Muscle layer of duodenum (tissue), 2 donors: ENCODE measurements around the gene PAMR1.
"Not testable (repeated sequence)": the region's sequence is repeated elsewhere in the genome, so short reads cannot be mapped to it uniquely, and the experiment has no call there.

Experiments
- H3K27ac ChIP-seq: one replicate; pipeline ENCODE4 v1.7.0; 2013; ENCODE audit warnings: mild to moderate bottlenecking, low read length
- H3K27me3 ChIP-seq: one replicate; pipeline ENCODE4 v1.7.0; 2013; ENCODE audit warnings: low read depth, mild to moderate bottlenecking, control low read depth, low read length
- H3K36me3 ChIP-seq, 2 donors: one replicate each; pipeline ENCODE4 v1.7.0; 2013; ENCODE audit warnings: low read length in 2 of 2, control low read depth in 1 of 2, mild to moderate bottlenecking in 1 of 2; ENCODE audit not compliant: insufficient read depth in 2 of 2, control insufficient read depth in 1 of 2
- H3K4me1 ChIP-seq, 2 donors: one replicate each; pipeline ENCODE4 v1.7.0; 2013; ENCODE audit warnings: low read length in 2 of 2, mild to moderate bottlenecking in 2 of 2, control low read depth in 1 of 2, moderate library complexity in 1 of 2; ENCODE audit not compliant: insufficient read depth in 2 of 2, control insufficient read depth in 1 of 2
- H3K4me3 ChIP-seq, 2 donors: one replicate each; pipeline ENCODE4 v1.7.0; 2013; ENCODE audit warnings: low read length in 2 of 2, low read depth in 1 of 2, mild to moderate bottlenecking in 1 of 2
- H3K9me3 ChIP-seq, 2 donors: one replicate each; pipeline ENCODE4 v1.7.0; 2013; ENCODE audit warnings: low read length in 2 of 2, control low read depth in 1 of 2, mild to moderate bottlenecking in 1 of 2; ENCODE audit not compliant: control insufficient read depth in 1 of 2
- donor health status: healthy.

PAMR1 gene

GRCh38 chr11:35522091-35522490, 3.3 kb downstream of the PAMR1 start:
- Histone ChIP-seq H3K27me3 (peaks cover 11% of the 10 kb centered on the region), H3K4me1 (peaks cover 0 to 12% of the 10 kb centered on the region in 2 donors)
- not testable (repeated sequence) for H3K9me3 ChIP-seq, H3K27ac ChIP-seq, H3K36me3 ChIP-seq, H3K4me3 ChIP-seq

DNA sequence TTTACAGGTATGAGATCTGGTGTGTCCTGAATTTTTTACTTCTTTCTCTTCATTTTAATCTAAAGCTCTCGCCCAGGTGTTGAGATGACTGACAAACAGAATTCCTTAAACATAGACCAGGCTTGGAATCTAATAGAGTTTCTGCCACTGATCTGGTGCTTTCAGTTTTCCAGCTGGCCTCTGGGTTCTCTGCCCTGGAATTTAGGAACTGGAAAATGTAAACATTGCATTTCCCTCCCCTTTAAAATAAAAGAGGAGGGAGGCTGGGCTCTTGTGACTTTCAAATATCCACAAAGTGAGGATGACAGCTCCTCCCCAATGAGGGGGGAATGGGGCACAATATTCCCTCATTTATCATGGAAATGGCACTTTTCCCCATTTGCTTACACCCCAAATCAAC, 5.0 kb downstream of the PAMR1 start:
- no peak overlapping the region for H3K4me3 ChIP-seq
- H3K27ac ChIP-seq, result no peak overlapping the region
- peaks cover 11% of the 10 kb centered on the region for H3K27me3 ChIP-seq

DNA sequence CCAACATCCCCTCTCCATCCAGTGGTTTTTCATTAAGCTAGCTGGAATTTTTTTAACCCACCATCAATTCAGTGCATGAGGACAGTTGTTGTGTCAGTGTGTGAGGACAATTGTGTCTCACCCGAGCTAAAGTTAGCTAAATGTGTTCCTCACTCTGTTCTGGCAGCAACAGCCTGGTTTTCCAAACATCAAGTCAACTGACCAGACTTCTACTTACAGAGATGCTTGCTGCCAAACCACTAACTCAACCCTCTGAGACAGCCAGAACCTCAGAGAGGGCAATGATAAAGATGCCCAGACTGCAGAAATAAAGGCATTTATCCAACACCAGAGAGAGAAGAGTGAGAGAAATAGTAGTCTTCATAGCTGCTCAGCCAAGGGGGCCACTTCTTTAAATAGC, 6.7 kb downstream of the PAMR1 start:
- Histone ChIP-seq H3K36me3 (no peaks in the 10 kb centered on the region), H3K27me3 (peaks cover 2% of the 10 kb centered on the region), H3K4me1 (peaks cover 0 to 9% of the 10 kb centered on the region in 2 donors), H3K4me3 (no peak overlapping the region), H3K9me3 (no peaks in the 10 kb centered on the region), H3K27ac (no peak overlapping the region)

More for the DNA sequence above, 5.0 kb downstream of the PAMR1 start:
- H3K9me3 ChIP-seq, result no peaks in the 10 kb centered on the region
- peaks cover 0 to 7% of the 10 kb centered on the region in 2 donors for H3K4me1 ChIP-seq
- no peaks in the 10 kb centered on the region for H3K36me3 ChIP-seq

DNA sequence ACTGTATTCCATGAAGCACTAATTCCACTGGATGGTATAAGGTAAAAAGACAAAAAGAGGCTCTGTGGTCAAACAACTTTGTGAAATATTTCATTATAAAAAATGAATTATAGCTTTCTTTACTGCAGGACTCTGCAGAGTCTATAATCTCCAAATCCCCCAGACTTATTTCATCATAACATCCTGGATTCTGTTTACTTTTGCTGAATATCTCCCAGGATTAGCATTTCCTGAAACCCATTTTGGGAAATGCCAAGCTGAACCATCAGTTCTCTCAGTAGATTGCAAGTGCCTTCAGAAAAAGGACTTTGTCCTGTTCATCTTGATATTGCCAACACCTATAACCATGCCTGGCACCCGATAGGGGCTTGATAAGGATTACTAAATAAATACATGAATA, 7.9 kb downstream of the PAMR1 start:
- no peaks in the 10 kb centered on the region for H3K36me3 ChIP-seq
- no peaks in the 10 kb centered on the region for H3K9me3 ChIP-seq
- no peak overlapping the region for H3K27ac ChIP-seq
- no peaks in the 10 kb centered on the region for H3K27me3 ChIP-seq
- peaks cover 0 to 9% of the 10 kb centered on the region in 2 donors for H3K4me1 ChIP-seq
- no peak overlapping the region for H3K4me3 ChIP-seq

- no peaks in the 10 kb centered on the region for H3K36me3 ChIP-seq
- no peak overlapping the region for H3K27ac ChIP-seq
Measured at GRCh38 chr11:35516403-35516802, 9.0 kb downstream of the PAMR1 start.

GRCh38 chr11:35515224-35515623, 10.2 kb downstream of the PAMR1 start:
- no peak overlapping the region for H3K4me3 ChIP-seq
- H3K9me3 ChIP-seq, result no peaks in the 10 kb centered on the region
- no peaks in the 10 kb centered on the region for H3K36me3 ChIP-seq
- H3K27ac ChIP-seq, result no peak overlapping the region
- H3K27me3 ChIP-seq, result no peaks in the 10 kb centered on the region
- peaks cover 0 to 9% of the 10 kb centered on the region in 2 donors for H3K4me1 ChIP-seq

More at GRCh38 chr11:35516403-35516802, 9.0 kb downstream of the PAMR1 start:
- no peaks in the 10 kb centered on the region for H3K27me3 ChIP-seq
- H3K9me3 ChIP-seq, result no peaks in the 10 kb centered on the region
- H3K4me3 ChIP-seq, result no peak overlapping the region
- peaks cover 0 to 9% of the 10 kb centered on the region in 2 donors for H3K4me1 ChIP-seq

DNA sequence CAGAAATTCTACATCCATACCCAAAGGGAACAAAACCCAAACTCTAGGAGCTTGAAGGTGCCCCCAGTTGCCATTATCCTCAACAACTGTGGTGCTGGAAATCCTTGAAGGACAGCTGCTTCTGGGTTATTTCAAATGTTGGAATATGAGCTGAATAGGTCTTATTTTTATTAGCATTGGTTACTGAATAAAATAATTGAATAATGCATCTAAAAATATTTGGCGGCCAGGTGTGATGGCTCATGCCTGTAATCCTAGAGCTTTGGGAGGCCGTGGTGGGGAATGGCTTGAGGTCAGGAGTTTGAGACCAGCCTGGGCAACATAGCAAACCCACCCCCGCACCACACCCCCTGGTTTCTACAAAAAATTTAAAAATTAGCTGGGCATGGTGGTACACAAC, 10.9 kb downstream of the PAMR1 start:
- no peak overlapping the region for H3K4me3 ChIP-seq
- H3K36me3 ChIP-seq, result no peaks in the 10 kb centered on the region
- no peak overlapping the region for H3K27ac ChIP-seq
- peaks cover 0 to 9% of the 10 kb centered on the region in 2 donors for H3K4me1 ChIP-seq
- no peaks in the 10 kb centered on the region for H3K9me3 ChIP-seq
- H3K27me3 ChIP-seq, result no peaks in the 10 kb centered on the region

GRCh38 chr11:35511666-35512065, 13.8 kb downstream of the PAMR1 start:
- H3K27ac ChIP-seq, result no peak overlapping the region
- no peak overlapping the region for H3K4me3 ChIP-seq
- no peaks in the 10 kb centered on the region for H3K36me3 ChIP-seq
- peaks cover 0 to 9% of the 10 kb centered on the region in 2 donors for H3K4me1 ChIP-seq
- no peaks in the 10 kb centered on the region for H3K27me3 ChIP-seq
- peaks cover 2 to 7% of the 10 kb centered on the region in 2 donors for H3K9me3 ChIP-seq

DNA sequence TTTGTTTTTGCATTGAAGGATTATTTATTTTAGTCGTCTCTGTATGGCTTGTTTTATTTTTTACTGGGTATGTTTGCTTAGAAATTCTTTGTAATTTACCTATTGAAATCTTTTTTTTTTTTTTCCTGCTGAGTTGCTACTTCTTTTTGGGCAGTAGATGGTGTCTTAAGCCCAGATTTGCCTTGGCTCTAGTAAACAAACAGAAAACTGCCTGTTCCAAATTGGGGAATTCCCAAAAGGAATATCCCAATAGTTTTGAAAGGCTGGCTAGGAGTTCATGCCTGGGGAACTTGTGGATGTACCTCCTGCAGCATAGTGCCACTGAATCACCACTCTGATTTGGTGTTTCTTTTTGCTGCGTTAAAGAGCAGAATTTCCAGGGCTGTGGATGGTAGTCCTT, 17.7 kb downstream of the PAMR1 start:
- peaks cover 2 to 7% of the 10 kb centered on the region in 2 donors for H3K9me3 ChIP-seq
- H3K4me3 ChIP-seq, result no peak overlapping the region
- H3K4me1 ChIP-seq, result no peaks in the 10 kb centered on the region
- no peaks in the 10 kb centered on the region for H3K36me3 ChIP-seq
- H3K27ac ChIP-seq, result no peak overlapping the region
- H3K27me3 ChIP-seq, result no peaks in the 10 kb centered on the region

DNA sequence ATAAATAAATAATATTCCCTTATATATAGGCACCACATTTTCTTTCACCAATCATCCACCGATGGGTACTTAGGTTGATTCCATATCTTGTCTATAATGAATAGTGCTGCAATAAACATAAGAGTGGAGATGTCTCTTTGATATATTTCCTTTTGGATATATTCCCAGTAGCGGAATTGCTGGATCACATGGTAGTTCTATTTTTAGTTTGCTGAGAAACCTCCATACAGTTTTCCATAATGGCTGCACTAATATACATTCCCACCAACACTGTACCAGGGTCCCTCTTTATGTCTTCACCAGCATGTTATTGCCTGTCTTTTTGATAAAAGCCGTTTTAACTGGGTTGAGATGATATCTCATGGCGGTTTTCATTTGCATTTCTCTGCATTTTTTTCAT, 23.6 kb downstream of the PAMR1 start:
- Histone ChIP-seq H3K9me3 (no peaks in the 10 kb centered on the region), H3K4me3 (no peak overlapping the region), H3K4me1 (peaks cover 0 to 4% of the 10 kb centered on the region in 2 donors), H3K36me3 (no peaks in the 10 kb centered on the region), H3K27me3 (no peaks in the 10 kb centered on the region), H3K27ac (no peak overlapping the region)

DNA sequence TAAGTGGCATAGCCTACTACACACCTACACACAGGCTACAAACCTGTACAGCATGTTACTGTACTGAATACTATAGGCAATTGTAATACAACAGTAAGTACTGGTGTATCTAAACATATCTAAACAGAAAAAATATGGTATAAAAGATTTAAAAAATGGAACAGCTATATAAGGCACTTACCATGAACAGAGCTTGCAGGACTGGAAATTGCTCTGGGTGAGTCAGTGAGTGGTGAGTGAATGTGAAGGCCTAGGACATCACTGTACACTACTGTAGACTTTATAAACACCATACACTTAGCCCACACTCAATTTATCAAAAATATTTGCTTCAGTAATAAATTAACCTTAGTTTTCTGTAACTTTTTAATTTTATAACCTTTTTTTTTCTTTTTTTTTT, 24.7 kb downstream of the PAMR1 start:
- Histone ChIP-seq H3K27me3 (no peaks in the 10 kb centered on the region), H3K36me3 (no peaks in the 10 kb centered on the region)

GRCh38 chr11:35496416-35496815, 29.0 kb downstream of the PAMR1 start:
- Histone ChIP-seq H3K36me3 (no peaks in the 10 kb centered on the region), H3K27ac (no peak overlapping the region), H3K4me3 (no peak overlapping the region), H3K27me3 (no peaks in the 10 kb centered on the region), H3K4me1 (peaks cover 0 to 4% of the 10 kb centered on the region in 2 donors), H3K9me3 (no peaks in the 10 kb centered on the region)

More for the DNA sequence above, 24.7 kb downstream of the PAMR1 start:
- H3K27ac ChIP-seq, result no peak overlapping the region
- no peaks in the 10 kb centered on the region for H3K9me3 ChIP-seq
- H3K4me1 ChIP-seq, result peaks cover 0 to 4% of the 10 kb centered on the region in 2 donors
- no peak overlapping the region for H3K4me3 ChIP-seq
